CD8-positive, alpha-beta memory T cell (primary cell): ENCODE measurements around the gene KDM2B. TPM values are rescaled to one million over a fixed set of nuclear protein-coding genes. Genes with fewer than 3 reads are reported as not detected.

Source experiments
- CTCF ChIA-PET: fragments of 350-600 bp; sonication (Branson Sonifier 250); formaldehyde crosslinking; loops from one replicate; lab custom pipeline; 2021; ENCODE audit warnings: antibody characterized with exemption; lab: Charles Lee
- POLR2A ChIA-PET: fragments of 350-600 bp; sonication (Branson Sonifier 250); formaldehyde crosslinking; loops from one replicate; lab custom pipeline; 2021; ENCODE audit warnings: antibody characterized with exemption; lab: Charles Lee
- DNase-seq, 5 donors: peaks; one replicate each; pipeline versions ENCODE4 v3.0.0 to v3.0.0-alpha.2; 2020 to 2022; ENCODE audit warnings: mixed read lengths in 1 of 5
- H3K27ac ChIP-seq: one replicate; pipeline ENCODE4 v1.7.0; 2013; ENCODE audit warnings: low read depth, mild to moderate bottlenecking, low read length, moderate library complexity
- H3K27me3 ChIP-seq: 2 replicates; pipeline ENCODE4 v1.7.0; 2013; ENCODE audit warnings: low read length, mild to moderate bottlenecking; ENCODE audit not compliant: insufficient read depth, poor library complexity, severe bottlenecking
- H3K36me3 ChIP-seq: 2 replicates; pipeline ENCODE4 v1.7.0; 2013; ENCODE audit warnings: mild to moderate bottlenecking, low read length, moderate library complexity; ENCODE audit not compliant: insufficient read depth
- H3K4me1 ChIP-seq: 2 replicates; pipeline ENCODE4 v1.7.0; 2013; ENCODE audit warnings: mild to moderate bottlenecking, low read length, moderate library complexity; ENCODE audit not compliant: insufficient read depth
- H3K4me3 ChIP-seq: 2 replicates; pipeline ENCODE4 v1.7.0; 2013; ENCODE audit warnings: mild to moderate bottlenecking, low read length
- H3K9me3 ChIP-seq: 2 replicates; pipeline ENCODE4 v1.7.0; 2013; ENCODE audit warnings: mild to moderate bottlenecking, low read length
- H3K27ac Mint-ChIP-seq, 8 donors: one replicate each; pipeline ENCODE4 v1.8.0; 2020 to 2021; ENCODE audit warnings: mixed read lengths in 8 of 8, mild to moderate bottlenecking in 6 of 8, inconsistent platforms in 3 of 8, moderate library complexity in 3 of 8
- H3K27me3 Mint-ChIP-seq, 2 donors: one replicate each; pipeline ENCODE4 v1.8.0; 2020 to 2021; ENCODE audit warnings: mixed read lengths in 2 of 2, mild to moderate bottlenecking in 1 of 2, moderate library complexity in 1 of 2
- H3K36me3 Mint-ChIP-seq, 3 donors: one replicate each; pipeline ENCODE4 v1.8.0; 2020 to 2021; ENCODE audit warnings: mixed read lengths in 3 of 3, inconsistent platforms in 1 of 3, mild to moderate bottlenecking in 1 of 3
- H3K4me1 Mint-ChIP-seq, 3 donors: one replicate each; pipeline ENCODE4 v1.8.0; 2020 to 2021; ENCODE audit warnings: mixed read lengths in 3 of 3, inconsistent platforms in 1 of 3, mild to moderate bottlenecking in 1 of 3
- H3K4me3 Mint-ChIP-seq, 7 donors: one replicate each; pipeline ENCODE4 v1.8.0; 2020 to 2021; ENCODE audit warnings: mixed read lengths in 7 of 7, mild to moderate bottlenecking in 6 of 7, moderate library complexity in 4 of 7, inconsistent platforms in 2 of 7
- H3K9me3 Mint-ChIP-seq, 5 donors: one replicate each; pipeline ENCODE4 v1.8.0; 2020 to 2022; ENCODE audit warnings: mixed read lengths in 5 of 5, mild to moderate bottlenecking in 3 of 5, moderate library complexity in 2 of 5, inconsistent platforms in 1 of 5
- polyA plus RNA-seq: library from polyadenylated mRNA; unstranded; fragments of 300-500 nt; fragmentation: Illumina TruSeq; gene quantifications from one replicate; pipeline ENCODE4 v1.2.3, GENCODE V29; 2021
- total RNA-seq, 2 experiments: library from RNA; stranded (reverse); gene quantifications; one replicate each; pipeline ENCODE4 v1.2.3, GENCODE V29; 2021

The KDM2B gene
- total and polyA plus RNA-seq, 3 experiments from 2014 or later: 18.3 to 64.0 (median 63.2) TPM

DNA sequence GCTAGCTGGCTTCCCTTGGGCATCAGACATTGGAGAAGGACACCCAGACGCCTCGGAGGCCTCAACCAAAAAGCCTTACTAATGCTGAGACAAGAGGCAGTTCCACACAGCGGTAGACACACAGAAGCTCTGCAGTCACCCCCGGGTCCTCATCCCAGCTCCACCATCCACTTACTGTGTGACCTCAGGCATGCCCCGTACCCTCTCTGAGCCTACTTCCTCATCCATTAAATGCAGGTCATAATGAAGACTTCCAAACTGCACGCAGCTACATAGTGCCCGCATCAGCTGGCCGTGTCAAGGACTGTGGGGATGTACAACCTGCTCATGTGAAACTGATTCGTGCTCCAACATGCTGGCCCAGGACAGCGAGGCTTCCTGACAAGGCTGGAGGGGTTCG is 72.3 kb downstream of the KDM2B start:
- Mint-ChIP-seq H3K4me1 (peaks cover 4 to 11% (median 10%) of the 10 kb centered on the region in 3 donors), H3K4me3 (no peak overlapping the region), H3K27ac (peak overlapping the region in 6 of 8 donors; percentile 32 to 71 (median 45)), H3K27me3 (no peaks in the 10 kb centered on the region), H3K36me3 (peaks cover 0 to 75% (median 9%) of the 10 kb centered on the region in 3 donors), H3K9me3 (no peaks in the 10 kb centered on the region)
- Histone ChIP-seq H3K36me3 (peaks cover 8% of the 10 kb centered on the region), H3K9me3 (no peaks in the 10 kb centered on the region), H3K4me1 (no peaks in the 10 kb centered on the region), H3K4me3 (no peak overlapping the region), H3K27me3 (no peaks in the 10 kb centered on the region), H3K27ac (no peak overlapping the region)
- ChIA-PET POLR2A (no interaction called here), CTCF (interaction anchor here (2.1 kb wide), 1 partner anchor 14 kb away, joined by 9 read pairs; no protein-coding TSS in a partner anchor)
- no peak for DNase-seq

DNA sequence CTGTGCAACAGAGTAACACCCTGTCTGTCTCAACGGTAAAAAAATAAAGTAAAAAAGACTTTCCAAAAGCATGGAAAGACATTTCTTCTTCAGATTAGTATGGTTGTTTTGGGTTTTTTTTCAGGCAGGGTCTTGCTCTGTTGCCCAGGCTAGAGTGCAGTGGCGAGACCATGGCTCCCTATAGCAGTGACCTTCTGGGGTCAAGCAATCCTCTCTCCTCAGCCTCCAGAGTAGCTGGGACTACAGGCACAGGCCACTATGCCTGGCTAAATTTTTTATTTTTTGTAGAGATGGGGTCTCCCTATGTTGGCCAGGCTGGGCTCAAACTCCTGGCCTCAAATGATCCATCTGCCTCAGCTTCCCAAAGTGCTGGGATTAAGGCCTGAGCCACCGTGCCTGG is 72.8 kb downstream of the KDM2B start:
- ChIA-PET POLR2A (no interaction called here), CTCF (interaction anchor here (0.8 to 2.1 kb wide), 3 partner anchors 13 to 174 kb away, joined by 3 to 9 read pairs (median 3); no protein-coding TSS in a partner anchor)
- peaks cover 0 to 73% (median 9%) of the 10 kb centered on the region in 3 donors for H3K36me3 Mint-ChIP-seq
- H3K4me3 Mint-ChIP-seq: no peak overlapping the region
- Histone ChIP-seq H3K4me1 (no peaks in the 10 kb centered on the region), H3K4me3 (no peak overlapping the region), H3K9me3 (no peaks in the 10 kb centered on the region), H3K27me3 (no peaks in the 10 kb centered on the region), H3K27ac (no peak overlapping the region), H3K36me3 (peaks cover 8% of the 10 kb centered on the region)
- peak overlapping the region in 6 of 8 donors; percentile 18 to 71 (median 45) for H3K27ac Mint-ChIP-seq
- H3K4me1 Mint-ChIP-seq: peaks cover 4 to 17% (median 13%) of the 10 kb centered on the region in 3 donors
- no peak for DNase-seq
- no peaks in the 10 kb centered on the region for H3K27me3 Mint-ChIP-seq
- H3K9me3 Mint-ChIP-seq: no peaks in the 10 kb centered on the region

DNA sequence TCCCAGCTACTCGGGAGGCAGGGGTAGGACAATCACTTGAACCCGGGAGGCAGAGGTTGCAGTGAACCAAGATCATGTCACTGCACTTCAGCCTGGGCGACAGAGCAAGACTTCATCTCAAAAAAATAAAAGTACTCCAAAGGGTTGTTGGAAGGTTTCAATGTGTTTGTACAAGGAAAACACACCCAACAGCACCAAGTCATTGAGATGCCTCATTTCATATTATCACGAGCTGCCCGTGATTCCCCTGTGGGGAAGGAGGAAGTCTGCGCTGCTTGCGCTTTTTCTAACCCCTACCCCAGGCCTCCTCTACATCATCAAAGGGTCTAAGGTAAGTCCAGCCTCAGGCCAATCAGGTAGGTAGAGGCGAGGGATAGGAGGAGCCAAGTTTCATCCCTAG is 73.6 kb downstream of the KDM2B start:
- H3K4me3 ChIP-seq: no peak overlapping the region
- no peak overlapping the region for H3K27ac ChIP-seq
- Mint-ChIP-seq H3K4me1 (peaks cover 6 to 19% (median 13%) of the 10 kb centered on the region in 3 donors), H3K27ac (peak overlapping the region in 5 of 8 donors; percentile 17 to 74 (median 71)), H3K36me3 (peaks cover 0 to 66% (median 9%) of the 10 kb centered on the region in 3 donors), H3K4me3 (no peak overlapping the region), H3K27me3 (no peaks in the 10 kb centered on the region), H3K9me3 (no peaks in the 10 kb centered on the region)
- no peaks in the 10 kb centered on the region for H3K27me3 ChIP-seq
- peaks cover 7% of the 10 kb centered on the region for H3K36me3 ChIP-seq
- H3K9me3 ChIP-seq: no peaks in the 10 kb centered on the region
- ChIA-PET POLR2A (interaction anchor here (0.7 kb wide), 1 partner anchor 120 kb away, joined by 3 read pairs; no protein-coding TSS in a partner anchor), CTCF (interaction anchor here (0.8 to 1.9 kb wide), 3 partner anchors 45 to 175 kb away, joined by 3 to 4 read pairs (median 3); no protein-coding TSS in a partner anchor)
- no peaks in the 10 kb centered on the region for H3K4me1 ChIP-seq
- no peak for DNase-seq

DNA sequence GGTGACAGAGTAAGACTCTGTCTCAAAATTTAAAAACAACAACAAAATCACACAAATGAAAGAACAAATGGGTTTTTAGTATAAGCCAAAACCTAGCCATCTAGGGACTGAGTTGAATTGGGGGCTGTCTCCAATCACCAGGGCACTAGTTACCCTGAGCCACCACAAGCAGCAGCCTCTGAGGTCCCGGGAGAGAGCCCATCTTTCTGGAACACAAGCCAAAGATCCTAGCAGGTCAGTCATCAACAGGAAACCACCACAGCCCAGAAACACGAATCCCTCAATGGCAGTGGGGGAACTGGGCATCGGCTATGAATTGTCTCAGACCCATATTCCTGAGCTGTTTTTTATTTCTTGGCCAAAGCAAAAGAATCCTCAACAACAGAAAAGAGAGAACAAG is 75.3 kb downstream of the KDM2B start:
- no peak overlapping the region for H3K27ac ChIP-seq
- peak overlapping the region in 6 of 8 donors; percentile 19 to 92 (median 42) for H3K27ac Mint-ChIP-seq
- ChIA-PET CTCF (interaction anchor here (1.9 kb wide), 1 partner anchor 119 kb away, joined by 4 read pairs; no protein-coding TSS in a partner anchor), POLR2A (no interaction called here)
- no peaks in the 10 kb centered on the region for H3K36me3 ChIP-seq
- no peaks in the 10 kb centered on the region for H3K9me3 Mint-ChIP-seq
- H3K9me3 ChIP-seq: no peaks in the 10 kb centered on the region
- H3K27me3 ChIP-seq: no peaks in the 10 kb centered on the region
- H3K4me1 Mint-ChIP-seq: peaks cover 11 to 24% (median 13%) of the 10 kb centered on the region in 3 donors
- H3K27me3 Mint-ChIP-seq: no peaks in the 10 kb centered on the region
- H3K4me3 Mint-ChIP-seq: no peak overlapping the region
- no peak overlapping the region for H3K4me3 ChIP-seq
- no peak for DNase-seq
- no peaks in the 10 kb centered on the region for H3K4me1 ChIP-seq
- peaks cover 0 to 64% (median 7%) of the 10 kb centered on the region in 3 donors for H3K36me3 Mint-ChIP-seq

DNA sequence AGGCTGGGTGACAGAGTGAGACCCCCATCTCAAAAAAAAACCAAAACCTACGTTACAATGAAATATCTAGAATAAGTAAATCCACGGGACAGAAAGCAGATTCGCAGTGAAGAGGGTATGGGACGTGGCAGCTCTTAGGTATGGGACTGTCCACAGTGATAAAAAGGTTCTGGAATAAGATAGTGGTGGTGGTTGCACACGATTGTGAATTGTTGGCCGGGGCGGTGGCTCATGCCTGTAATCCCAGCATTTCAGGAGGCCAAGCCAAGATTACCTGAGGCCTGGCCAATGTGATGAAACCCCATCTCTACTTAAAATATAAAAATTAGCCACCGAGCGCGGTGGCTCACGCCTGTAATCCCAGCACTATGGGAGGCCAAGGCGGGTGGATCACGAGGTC is 76.3 kb downstream of the KDM2B start:
- Mint-ChIP-seq H3K27me3 (no peaks in the 10 kb centered on the region), H3K4me3 (no peak overlapping the region), H3K27ac (peak overlapping the region in 3 of 8 donors; percentile 9 to 70 (median 45)), H3K36me3 (peaks cover 0 to 59% (median 3%) of the 10 kb centered on the region in 3 donors), H3K4me1 (peaks cover 15 to 31% (median 18%) of the 10 kb centered on the region in 3 donors), H3K9me3 (no peaks in the 10 kb centered on the region)
- DNase-seq: no peak
- H3K27ac ChIP-seq: no peak overlapping the region
- POLR2A ChIA-PET: no interaction called here
- CTCF ChIA-PET: no interaction called here
- H3K36me3 ChIP-seq: no peaks in the 10 kb centered on the region
- no peaks in the 10 kb centered on the region for H3K9me3 ChIP-seq
- H3K4me1 ChIP-seq: no peaks in the 10 kb centered on the region
- no peaks in the 10 kb centered on the region for H3K27me3 ChIP-seq
- H3K4me3 ChIP-seq: no peak overlapping the region

DNA sequence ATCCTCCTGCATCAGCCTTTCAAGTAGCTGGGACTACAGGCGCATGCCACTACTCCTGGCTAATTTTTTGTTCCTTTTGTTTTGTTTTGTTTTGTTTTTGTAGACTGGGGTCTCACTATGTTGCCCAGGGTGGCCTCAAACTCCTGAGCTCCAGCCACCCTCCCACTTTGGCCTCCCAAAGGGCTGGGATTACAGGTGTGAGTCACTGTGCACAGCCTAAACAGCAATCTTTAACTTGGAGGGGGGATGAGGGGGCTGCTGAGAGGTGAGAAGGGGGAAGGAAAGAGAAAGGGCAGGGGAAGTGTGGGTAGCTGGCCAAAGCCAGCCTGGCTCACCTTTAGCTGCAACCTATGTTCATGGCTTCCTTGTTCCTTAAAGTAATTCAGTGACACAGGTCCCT is 77.4 kb downstream of the KDM2B start:
- H3K4me3 ChIP-seq: no peak overlapping the region
- ChIA-PET POLR2A (no interaction called here), CTCF (interaction anchor here (0.8 to 1.9 kb wide), 4 partner anchors 23 to 165 kb away, joined by 3 to 5 read pairs (median 4); partner anchors contain the start of gene MORN3)
- no peak overlapping the region for H3K27ac ChIP-seq
- Mint-ChIP-seq H3K27ac (peak overlapping the region; percentile 43 to 84 (median 58)), H3K4me1 (peaks cover 15 to 31% (median 18%) of the 10 kb centered on the region in 3 donors), H3K27me3 (no peaks in the 10 kb centered on the region), H3K9me3 (no peaks in the 10 kb centered on the region), H3K36me3 (peaks cover 0 to 48% (median 3%) of the 10 kb centered on the region in 3 donors), H3K4me3 (no peak overlapping the region)
- no peaks in the 10 kb centered on the region for H3K4me1 ChIP-seq
- DNase-seq: no peak
- H3K36me3 ChIP-seq: no peaks in the 10 kb centered on the region
- H3K9me3 ChIP-seq: no peaks in the 10 kb centered on the region
- no peaks in the 10 kb centered on the region for H3K27me3 ChIP-seq

DNA sequence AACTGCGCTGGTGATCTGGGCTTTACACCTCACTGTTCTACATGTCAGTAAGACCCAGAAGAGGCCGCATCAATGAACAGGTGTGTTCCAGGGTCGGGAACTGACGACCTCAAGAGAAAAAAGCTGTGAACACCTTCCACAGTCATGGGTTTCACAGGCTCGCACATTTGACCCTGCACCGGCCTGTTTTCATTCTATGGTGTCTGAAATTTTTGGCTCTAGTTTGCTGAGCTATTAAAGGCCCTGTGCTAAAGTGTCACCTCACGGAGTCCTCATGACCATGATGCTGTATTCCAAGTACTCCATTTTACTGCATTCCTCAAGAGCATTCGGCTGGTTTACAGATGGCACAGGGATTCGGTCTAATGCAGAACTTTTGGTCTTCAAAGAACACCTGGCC is 78.9 kb downstream of the KDM2B start:
- Mint-ChIP-seq H3K36me3 (peaks cover 0 to 39% (median 3%) of the 10 kb centered on the region in 3 donors), H3K27ac (peak overlapping the region in 5 of 8 donors; percentile 12 to 86 (median 44)), H3K9me3 (no peaks in the 10 kb centered on the region), H3K4me3 (peak overlapping the region in 1 of 7 donors; percentile 74), H3K4me1 (peaks cover 21 to 44% (median 23%) of the 10 kb centered on the region in 3 donors), H3K27me3 (no peaks in the 10 kb centered on the region)
- H3K9me3 ChIP-seq: no peaks in the 10 kb centered on the region
- peaks cover 1% of the 10 kb centered on the region for H3K4me1 ChIP-seq
- ChIA-PET CTCF (interaction anchor here (1.0 to 1.9 kb wide), 4 partner anchors 12 to 167 kb away, joined by 3 to 5 read pairs (median 4); no protein-coding TSS in a partner anchor), POLR2A (no interaction called here)
- no peaks in the 10 kb centered on the region for H3K27me3 ChIP-seq
- H3K36me3 ChIP-seq: no peaks in the 10 kb centered on the region
- no peak overlapping the region for H3K4me3 ChIP-seq
- no peak overlapping the region for H3K27ac ChIP-seq
- no peak for DNase-seq
